Body of pancreas (tissue), 4 donors: Measurements from ENCODE around the gene DDX50. TPM values are rescaled to one million over a fixed set of nuclear protein-coding genes. Genes with fewer than 3 reads are reported as not detected.
A peak's percentile ranks its signal among the peaks of the same experiment; 100 is the strongest.

Experiments used
- ATAC-seq: fragments of 150-250 bp; one replicate; pipeline ENCODE4 v1.9.1; 2016
- DNase-seq, 4 donors: peaks; one replicate each; pipeline ENCODE4 v3.0.0-alpha.2; 2019
- H3K27ac ChIP-seq, 4 donors: fragments of 200-600 bp; sonication (generic); 1 replicate in 3 of 4; 2 replicates in 1 of 4; pipeline versions ENCODE4 v1.5.1 to v1.6.1; 2016 to 2019; ENCODE audit warnings: mild to moderate bottlenecking in 1 of 4, mixed read lengths in 1 of 4, moderate library complexity in 1 of 4
- H3K27me3 ChIP-seq, 2 donors: fragments of 200-600 bp; sonication (generic); one replicate each; pipeline ENCODE4 v1.6.0; 2016; ENCODE audit warnings: mild to moderate bottlenecking in 1 of 2
- H3K36me3 ChIP-seq, 2 donors: fragments of 200-600 bp; sonication (generic); replicated peaks in 1 of 2; 2 replicates each; pipeline ENCODE4 v1.5.1; 2016; ENCODE audit warnings: low read depth in 2 of 2; ENCODE audit not compliant: insufficient read depth in 1 of 2
- H3K4me1 ChIP-seq: fragments of 200-600 bp; sonication (generic); one replicate; pipeline ENCODE4 v1.6.0; 2016
- H3K4me3 ChIP-seq, 2 donors: fragments of 200-600 bp; sonication (generic); 1 replicate in 1 of 2; 2 replicates in 1 of 2; pipeline ENCODE4 v1.5.1; 2016 to 2019
- H3K9me3 ChIP-seq, 3 donors: fragments of 200-600 bp; sonication (generic); 1 replicate in 2 of 3; 2 replicates in 1 of 3; pipeline ENCODE4 v1.5.1; 2016
- CTCF ChIP-seq, 7 experiments: fragments of 450-650 bp in 4 of 7; fragments of 200-600 bp in 3 of 7; sonication (generic) in 3 of 7; IDR thresholded peaks; one replicate each; pipeline ENCODE4 v1.5.1; 2016 to 2019; ENCODE audit warnings: antibody characterized with exemption in 7 of 7
- POLR2A ChIP-seq, 3 donors: fragments of 450-650 bp; IDR thresholded peaks; one replicate each; pipeline ENCODE4 v1.6.1; 2016; ENCODE audit warnings: antibody characterized with exemption in 3 of 3, mild to moderate bottlenecking in 2 of 3
- WGBS, 2 donors: methylation state at CpG; one replicate each; pipeline ENCODE4 v1.1.5; 2017; 5-methylcytosine and 5-hydroxymethylcytosine counted together
- intact Hi-C: fragments of 100-400 bp; cut with DNase I; formaldehyde crosslinking; loops from one replicate; pipeline ENCODE4 v1.15.1; 2023
- total RNA-seq, 2 donors: library from RNA; depleted of rRNA; stranded (reverse); fragments of >200 nt; gene quantifications; one replicate each; pipeline ENCODE4 v1.1.0, GENCODE V29; 2016

Gene DDX50
- total RNA-seq, 2 donors from 2014 or later = 22.3 to 23.7 TPM

- no peaks in the 10 kb centered on the region for H3K36me3 ChIP-seq
- H3K27ac ChIP-seq = peak overlapping the region in 1 of 4 donors; percentile 93
- intact Hi-C loops = no loop called here
- DNase-seq (no peak), ATAC-seq (no peak)
- H3K4me3 ChIP-seq = no peak overlapping the region
- WGBS, 2 donors = 88 to 91% methylated on average over 12 of the region's 12 CpGs
- TF ChIP-seq POLR2A (IDR thresholded peaks at IDR 0.05) = no peak
- H3K4me1 ChIP-seq = peaks cover 23% of the 10 kb centered on the region
- H3K9me3 ChIP-seq = no peaks in the 10 kb centered on the region
- H3K27me3 ChIP-seq = no peaks in the 10 kb centered on the region
Observed at GRCh38 chr10:68954904-68955303, 53.8 kb downstream of the DDX50 start.

GRCh38 chr10:68955355-68955831, 54.3 kb downstream of the DDX50 start:
- Histone ChIP-seq H3K27ac (peak overlapping the region; percentile 72 to 96 (median 84)), H3K4me1 (peaks cover 23% of the 10 kb centered on the region), H3K27me3 (no peaks in the 10 kb centered on the region), H3K36me3 (peaks cover 0 to 3% of the 10 kb centered on the region in 2 donors), H3K9me3 (no peaks in the 10 kb centered on the region), H3K4me3 (peak overlapping the region; percentile 80 to 83)
- DNase-seq (no peak), ATAC-seq (no peak)
- WGBS, 2 donors = 5% methylated on average over 15 to 16 of the region's 16 CpGs
- intact Hi-C loops = no loop called here
- TF ChIP-seq CTCF (IDR thresholded peaks at IDR 0.05) (no peak), POLR2A (IDR thresholded peaks at IDR 0.05) (no peak)

- peak; percentile 5 to 79 (median 45) for TF ChIP-seq CTCF (IDR thresholded peaks at IDR 0.05)
- TF ChIP-seq POLR2A (IDR thresholded peaks at IDR 0.05) = peak in 2 of 3 donors; percentile 83 to 84
- DNase-seq = peak; percentile 86 to 92 (median 88)
- Histone ChIP-seq H3K27me3 (no peaks in the 10 kb centered on the region), H3K9me3 (no peaks in the 10 kb centered on the region), H3K36me3 (peaks cover 0 to 7% of the 10 kb centered on the region in 2 donors), H3K27ac (peak within 1 kb of the TSS; percentile 72 to 96 (median 84)), H3K4me1 (peaks cover 23% of the 10 kb centered on the region), H3K4me3 (peak within 1 kb of the TSS; percentile 80 to 83)
- ATAC-seq = peak; percentile 96
- intact Hi-C loops = no loop called here
- WGBS, 2 donors = 0 to 1% methylated on average over 35 to 52 of the region's 53 CpGs
Observed at GRCh38 chr10:68955832-68956532, 54.9 kb downstream of the DDX50 start, which contains the start of gene DDX21. TSS of gene DDX21 (plus strand) at chr10:68956170. CDS start at chr10:68956226, 56 bp downstream.

- H3K4me1 ChIP-seq = peaks cover 23% of the 10 kb centered on the region
- ATAC-seq (no peak), DNase-seq (no peak)
- peaks cover under 1 to 10% of the 10 kb centered on the region in 2 donors for H3K36me3 ChIP-seq
- TF ChIP-seq POLR2A (IDR thresholded peaks at IDR 0.05) = no peak
- no peak for TF ChIP-seq CTCF (IDR thresholded peaks at IDR 0.05)
- peak overlapping the region; percentile 80 to 83 for H3K4me3 ChIP-seq
- no peaks in the 10 kb centered on the region for H3K27me3 ChIP-seq
- H3K9me3 ChIP-seq = no peaks in the 10 kb centered on the region
- H3K27ac ChIP-seq = peak overlapping the region; percentile 18 to 96 (median 84)
- intact Hi-C loops = no loop called here
- 26 to 37% methylated on average over 7 of the region's 7 CpGs for WGBS, 2 donors
Observed at GRCh38 chr10:68957284-68957615, 56.1 kb downstream of the DDX50 start.

- H3K4me1 ChIP-seq = peaks cover 23% of the 10 kb centered on the region
- no peak for TF ChIP-seq POLR2A (IDR thresholded peaks at IDR 0.05)
- no peak for TF ChIP-seq CTCF (IDR thresholded peaks at IDR 0.05)
- H3K27ac ChIP-seq = peak overlapping the region in 2 of 4 donors; percentile 93 to 96
Observed at GRCh38 chr10:68957654-68958053, 56.5 kb downstream of the DDX50 start.

More at GRCh38 chr10:68957654-68958053, 56.5 kb downstream of the DDX50 start:
- H3K27me3 ChIP-seq = no peaks in the 10 kb centered on the region
- no peak overlapping the region for H3K4me3 ChIP-seq
- 47 to 52% methylated on average over 3 of the region's 3 CpGs for WGBS, 2 donors
- peaks cover 5 to 12% of the 10 kb centered on the region in 2 donors for H3K36me3 ChIP-seq
- intact Hi-C loops = no loop called here
- H3K9me3 ChIP-seq = no peaks in the 10 kb centered on the region
- DNase-seq (no peak), ATAC-seq (no peak)
